ENCODE results near the gene ZNF598. TPM values are rescaled to one million over a fixed set of nuclear protein-coding genes. Genes with fewer than 3 reads are reported as not detected.

The ZNF598 gene
- total RNA-seq, 1 donor from 2014 or later = 14.5 TPM

GRCh38 chr16:2008631-2009163, 924 bp downstream of the ZNF598 start:
- intact Hi-C loops (cut with micrococcal nuclease) = no loop called here
- peak; percentile 17 for DNase-seq

GRCh38 chr16:2008009-2008526, 1.6 kb downstream of the ZNF598 start:
- intact Hi-C loops (cut with micrococcal nuclease) = no loop called here
- H3K27ac ChIP-seq (replicated peaks) = peak overlapping the region; percentile 91
- peaks cover 4% of the 10 kb centered on the region for H3K36me3 ChIP-seq
- peak; percentile 19 for DNase-seq
- no peaks in the 10 kb centered on the region for H3K9me3 ChIP-seq (replicated peaks)
- peaks cover 74% of the 10 kb centered on the region for H3K4me1 ChIP-seq
- H3K27me3 ChIP-seq (ENCODE audit: low read depth) = no peaks in the 10 kb centered on the region
- no peak for TF ChIP-seq CTCF (IDR thresholded peaks at IDR 0.05; ENCODE audit: borderline replicate concordance)
- H3K4me3 ChIP-seq = peak overlapping the region; percentile 93

More at GRCh38 chr16:2008631-2009163, 924 bp downstream of the ZNF598 start:
- Histone ChIP-seq H3K4me3 (peak overlapping the region; percentile 93), H3K4me1 (peaks cover 68% of the 10 kb centered on the region), H3K9me3 (replicated peaks) (no peaks in the 10 kb centered on the region), H3K36me3 (no peaks in the 10 kb centered on the region), H3K27me3 (ENCODE audit: low read depth) (no peaks in the 10 kb centered on the region), H3K27ac (replicated peaks) (peak overlapping the region; percentile 91)
- TF ChIP-seq CTCF (IDR thresholded peaks at IDR 0.05; ENCODE audit: borderline replicate concordance) = no peak

- DNase-seq = no peak
- H3K9me3 ChIP-seq (replicated peaks) = no peaks in the 10 kb centered on the region
- peaks cover 75% of the 10 kb centered on the region for H3K4me1 ChIP-seq
- no peak for TF ChIP-seq CTCF (IDR thresholded peaks at IDR 0.05; ENCODE audit: borderline replicate concordance)
- H3K36me3 ChIP-seq = peaks cover 13% of the 10 kb centered on the region
- intact Hi-C loops (cut with micrococcal nuclease) = no loop called here
- H3K4me3 ChIP-seq = peak overlapping the region; percentile 93
- no peaks in the 10 kb centered on the region for H3K27me3 ChIP-seq (ENCODE audit: low read depth)
- peak overlapping the region; percentile 91 for H3K27ac ChIP-seq (replicated peaks)
Measured at GRCh38 chr16:2007081-2007836, 2.4 kb downstream of the ZNF598 start.

GRCh38 chr16:2006317-2006716, 3.3 kb downstream of the ZNF598 start:
- Histone ChIP-seq H3K4me3 (no peak overlapping the region), H3K36me3 (peaks cover 22% of the 10 kb centered on the region), H3K27ac (replicated peaks) (no peak overlapping the region), H3K4me1 (peaks cover 75% of the 10 kb centered on the region), H3K27me3 (ENCODE audit: low read depth) (no peaks in the 10 kb centered on the region), H3K9me3 (replicated peaks) (no peaks in the 10 kb centered on the region)
- no peak for TF ChIP-seq CTCF (IDR thresholded peaks at IDR 0.05; ENCODE audit: borderline replicate concordance)
- intact Hi-C loops (cut with micrococcal nuclease) = no loop called here
- DNase-seq = no peak

GRCh38 chr16:2005646-2006045, 4.0 kb downstream of the ZNF598 start:
- intact Hi-C loops (cut with micrococcal nuclease) = no loop called here
- H3K27me3 ChIP-seq (ENCODE audit: low read depth) = no peaks in the 10 kb centered on the region
- DNase-seq = no peak
- H3K27ac ChIP-seq (replicated peaks) = no peak overlapping the region
- peaks cover 28% of the 10 kb centered on the region for H3K36me3 ChIP-seq
- H3K9me3 ChIP-seq (replicated peaks) = no peaks in the 10 kb centered on the region
- H3K4me1 ChIP-seq = peaks cover 74% of the 10 kb centered on the region
- H3K4me3 ChIP-seq = no peak overlapping the region
- TF ChIP-seq CTCF (IDR thresholded peaks at IDR 0.05; ENCODE audit: borderline replicate concordance) = no peak

Data from left ventricle myocardium inferior (tissue), 1 donor.